T1000 (cell line): Measurements from ENCODE around the gene RTN4RL1.

Source experiments
- DNase-seq: peaks from one replicate; lab custom pipeline; 2025; ENCODE audit warnings: mixed read lengths; lab: John Stamatoyannopoulos, UW

The RTN4RL1 gene

GRCh38 chr17:1918346-1919162 is 106.6 kb downstream of the RTN4RL1 start:
- DNase-seq = no peak

GRCh38 chr17:1916963-1917715 is 108.0 kb downstream of the RTN4RL1 start:
- DNase-seq = no peak

GRCh38 chr17:1916316-1916715 is 108.8 kb downstream of the RTN4RL1 start:
- no peak for DNase-seq

GRCh38 chr17:1915889-1916288 is 109.2 kb downstream of the RTN4RL1 start:
- DNase-seq = no peak

GRCh38 chr17:1914661-1915083 is 110.5 kb downstream of the RTN4RL1 start:
- DNase-seq = no peak

GRCh38 chr17:1913702-1914101 is 111.4 kb downstream of the RTN4RL1 start:
- no peak for DNase-seq

- no peak for DNase-seq
Measured at GRCh38 chr17:1912146-1912545, 113.0 kb downstream of the RTN4RL1 start.

GRCh38 chr17:1909985-1910384 is 115.1 kb downstream of the RTN4RL1 start:
- no peak for DNase-seq

- DNase-seq = peak; percentile 38
Measured at GRCh38 chr17:1908699-1909309, 116.3 kb downstream of the RTN4RL1 start.

- no peak for DNase-seq
Measured at GRCh38 chr17:1907909-1908698, 117.0 kb downstream of the RTN4RL1 start.

GRCh38 chr17:1907216-1907631 is 117.9 kb downstream of the RTN4RL1 start:
- DNase-seq = no peak

- DNase-seq = no peak
Measured at GRCh38 chr17:1906662-1907101, 118.5 kb downstream of the RTN4RL1 start.

GRCh38 chr17:1905190-1905913 is 119.8 kb downstream of the RTN4RL1 start:
- no peak for DNase-seq

- no peak for DNase-seq
Measured at GRCh38 chr17:1904273-1905182, 120.6 kb downstream of the RTN4RL1 start.

- DNase-seq = no peak
Measured at GRCh38 chr17:1899403-1900000, 125.6 kb downstream of the RTN4RL1 start.

GRCh38 chr17:1898872-1899271 is 126.3 kb downstream of the RTN4RL1 start:
- no peak for DNase-seq

- no peak for DNase-seq
Measured at GRCh38 chr17:1898332-1898731, 126.8 kb downstream of the RTN4RL1 start.

- no peak for DNase-seq
Measured at GRCh38 chr17:1897105-1897656, 128.0 kb downstream of the RTN4RL1 start.
